ENCODE data around the gene DCC.

The DCC gene

DNA sequence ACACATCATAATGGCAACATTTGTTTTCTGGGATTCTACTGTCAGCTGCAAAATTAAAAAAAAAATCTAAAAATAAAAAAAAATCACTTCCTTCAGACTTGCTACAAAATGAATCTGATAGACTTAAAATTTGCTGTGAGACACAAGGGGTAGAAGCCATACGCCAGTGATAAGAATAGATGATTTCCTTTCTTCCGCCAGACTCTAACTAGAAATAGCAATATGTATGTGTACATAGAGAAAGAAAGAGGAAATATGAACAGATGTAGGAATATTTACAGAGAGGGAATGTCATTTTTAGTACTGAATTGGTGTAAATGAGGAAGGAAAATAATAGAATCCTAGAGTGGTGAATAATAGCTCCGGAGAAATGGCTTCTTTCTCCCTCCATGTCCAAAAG, 574.2 kb downstream of the DCC start:
- TF ChIP-seq ZFX (IDR thresholded peaks at IDR 0.05) = no peak
- TF ChIP-seq, protein P1, sequence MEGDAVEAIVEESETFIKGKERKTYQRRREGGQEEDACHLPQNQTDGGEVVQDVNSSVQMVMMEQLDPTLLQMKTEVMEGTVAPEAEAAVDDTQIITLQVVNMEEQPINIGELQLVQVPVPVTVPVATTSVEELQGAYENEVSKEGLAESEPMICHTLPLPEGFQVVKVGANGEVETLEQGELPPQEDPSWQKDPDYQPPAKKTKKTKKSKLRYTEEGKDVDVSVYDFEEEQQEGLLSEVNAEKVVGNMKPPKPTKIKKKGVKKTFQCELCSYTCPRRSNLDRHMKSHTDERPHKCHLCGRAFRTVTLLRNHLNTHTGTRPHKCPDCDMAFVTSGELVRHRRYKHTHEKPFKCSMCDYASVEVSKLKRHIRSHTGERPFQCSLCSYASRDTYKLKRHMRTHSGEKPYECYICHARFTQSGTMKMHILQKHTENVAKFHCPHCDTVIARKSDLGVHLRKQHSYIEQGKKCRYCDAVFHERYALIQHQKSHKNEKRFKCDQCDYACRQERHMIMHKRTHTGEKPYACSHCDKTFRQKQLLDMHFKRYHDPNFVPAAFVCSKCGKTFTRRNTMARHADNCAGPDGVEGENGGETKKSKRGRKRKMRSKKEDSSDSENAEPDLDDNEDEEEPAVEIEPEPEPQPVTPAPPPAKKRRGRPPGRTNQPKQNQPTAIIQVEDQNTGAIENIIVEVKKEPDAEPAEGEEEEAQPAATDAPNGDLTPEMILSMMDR (conservative IDR thresholded peaks at IDR 0.05) = no peak
- no peak overlapping the region for H3K27ac ChIP-seq

DNA sequence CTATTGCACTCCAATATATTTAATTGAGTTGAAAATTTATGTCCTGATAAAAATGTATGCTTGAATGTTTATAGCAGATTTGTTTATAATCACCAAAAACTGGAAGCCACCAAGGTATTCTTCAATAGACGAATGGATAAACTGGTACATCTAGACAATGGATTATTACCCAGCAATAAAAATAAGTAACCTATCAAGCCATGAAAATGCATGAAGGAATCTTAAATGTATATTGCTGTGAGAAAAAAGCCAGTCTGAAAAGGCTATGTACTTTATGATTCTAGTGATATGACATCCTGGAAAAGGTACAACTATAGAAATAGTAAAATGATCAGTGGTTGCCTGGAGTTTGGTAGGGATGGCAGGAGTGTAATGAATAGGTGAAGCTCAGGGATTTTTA, 580.7 kb downstream of the DCC start:
- H3K27ac ChIP-seq = no peak overlapping the region
- TF ChIP-seq, protein P1 (conservative IDR thresholded peaks at IDR 0.05) = no peak
- TF ChIP-seq ZFX (IDR thresholded peaks at IDR 0.05) = no peak

DNA sequence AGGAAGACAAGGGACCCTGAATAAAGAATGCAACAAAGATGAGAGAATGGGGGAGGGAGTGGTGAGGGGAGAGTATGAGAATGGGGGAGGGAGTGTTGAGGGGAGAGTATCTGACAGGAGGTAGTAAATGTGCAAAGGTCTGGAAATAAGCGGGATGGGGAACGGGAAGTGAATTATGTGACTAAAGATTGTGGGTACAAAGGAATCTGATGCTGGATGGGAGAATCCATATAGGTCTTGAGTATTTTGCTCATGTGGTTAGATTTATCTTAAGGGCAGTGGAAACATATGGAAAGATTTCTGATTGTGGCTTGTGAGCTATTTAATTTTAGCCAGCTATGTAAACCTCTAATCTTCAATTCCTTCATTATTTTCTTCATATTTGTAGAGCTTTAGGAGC, 593.4 kb downstream of the DCC start:
- H3K27ac ChIP-seq = no peak overlapping the region
- TF ChIP-seq, protein P1 (conservative IDR thresholded peaks at IDR 0.05) = no peak
- TF ChIP-seq ZFX (IDR thresholded peaks at IDR 0.05) = no peak

DNA sequence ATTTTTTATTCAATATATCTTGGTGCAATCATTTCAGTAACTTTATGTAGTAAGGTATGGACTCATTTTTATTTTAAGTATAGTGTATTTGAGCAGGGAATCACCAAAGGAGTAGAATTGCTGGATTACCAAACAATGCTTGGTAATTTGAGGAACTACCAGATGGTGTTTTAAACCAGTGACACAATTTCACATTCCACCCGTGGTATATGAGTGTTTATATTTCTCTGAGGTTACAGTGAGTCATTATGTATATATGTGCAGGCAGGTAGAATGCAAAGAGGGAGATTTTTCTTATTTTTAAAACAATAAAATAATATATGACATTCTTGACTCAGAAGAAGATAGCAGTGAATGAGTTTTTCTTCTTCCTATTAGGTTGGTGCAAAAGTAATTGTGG, 596.9 kb downstream of the DCC start:
- no peak for TF ChIP-seq ZFX (IDR thresholded peaks at IDR 0.05)
- TF ChIP-seq, protein P1 (conservative IDR thresholded peaks at IDR 0.05) = no peak

DNA sequence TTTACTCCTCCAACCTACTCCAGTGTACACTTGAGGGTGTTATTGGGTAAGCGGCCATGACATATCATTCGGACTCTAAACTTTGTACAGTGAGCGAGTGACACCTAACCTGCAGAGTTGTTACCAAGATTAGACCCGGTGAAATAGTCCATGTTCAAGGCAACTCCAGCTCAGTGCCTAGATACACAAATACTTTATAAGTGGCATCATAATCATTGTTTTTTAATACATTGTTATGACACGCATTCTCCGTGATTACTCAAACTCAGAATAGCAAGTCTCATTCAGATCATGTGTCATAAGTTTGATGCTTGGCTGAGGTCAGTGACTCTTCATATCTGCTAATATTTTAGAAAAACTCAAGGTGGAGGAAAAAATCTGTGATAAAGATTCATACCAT, 597.8 kb downstream of the DCC start:
- H3K27ac ChIP-seq = no peak overlapping the region
- TF ChIP-seq ZFX (IDR thresholded peaks at IDR 0.05) = no peak
- TF ChIP-seq, protein P1 (conservative IDR thresholded peaks at IDR 0.05) = no peak

More for the DNA sequence above, 596.9 kb downstream of the DCC start:
- no peak overlapping the region for H3K27ac ChIP-seq

DNA sequence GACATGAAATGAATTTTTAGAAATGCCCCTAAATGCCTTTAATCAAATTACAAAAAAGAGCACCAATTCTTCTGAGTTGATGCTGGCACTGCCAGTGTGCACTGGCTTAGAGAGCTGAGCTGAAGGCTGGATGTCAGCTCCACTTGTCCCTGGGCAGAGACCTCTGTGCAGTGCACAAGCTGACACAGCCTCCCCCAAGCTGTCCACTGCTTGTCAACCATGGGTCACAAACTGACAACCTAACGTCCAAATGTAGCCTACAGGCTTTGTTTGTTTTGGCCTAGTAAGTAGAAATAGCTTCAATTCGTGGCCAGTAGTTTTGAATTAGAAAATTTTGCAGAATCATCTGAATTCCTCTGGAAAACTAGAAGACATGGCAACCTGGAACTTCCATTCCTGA, 605.6 kb downstream of the DCC start:
- TF ChIP-seq ZFX (IDR thresholded peaks at IDR 0.05) = no peak
- TF ChIP-seq, protein P1 (conservative IDR thresholded peaks at IDR 0.05) = no peak
- no peak overlapping the region for H3K27ac ChIP-seq

DNA sequence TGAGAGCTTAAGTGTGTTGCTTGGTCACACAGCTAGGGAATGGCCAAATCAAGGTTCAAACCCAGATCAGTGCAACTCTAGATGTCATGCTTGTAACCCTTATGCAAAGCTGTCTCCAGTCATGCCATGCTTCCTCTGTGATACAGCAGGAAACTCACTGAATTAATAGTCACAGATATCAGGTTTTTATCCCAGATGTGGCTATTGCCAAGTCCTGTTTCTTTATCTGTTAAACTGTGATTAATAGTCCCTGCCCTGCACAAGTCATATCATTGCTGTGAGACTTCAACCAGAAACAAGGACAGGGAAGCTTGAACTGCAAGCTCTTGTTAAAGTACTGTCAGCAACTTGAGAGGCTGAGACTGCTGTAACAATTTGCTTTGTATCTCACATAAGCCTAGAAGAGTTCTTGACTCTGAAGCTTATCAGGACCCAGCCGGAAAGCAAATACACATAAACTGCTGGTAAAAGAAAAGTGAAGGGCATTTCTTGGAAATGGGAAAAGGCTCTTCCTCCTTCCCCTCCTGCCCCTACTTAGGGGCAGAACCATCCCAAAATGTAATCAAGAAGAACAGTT, 609.0 kb downstream of the DCC start:
- TF ChIP-seq ZFX (IDR thresholded peaks at IDR 0.05) = no peak
- TF ChIP-seq, protein P1 (conservative IDR thresholded peaks at IDR 0.05) = no peak
- H3K27ac ChIP-seq = no peak overlapping the region

Measured in C4-2B (cell line).